ENCODE measurements around the gene SSTR3.

Gene SSTR3

DNA sequence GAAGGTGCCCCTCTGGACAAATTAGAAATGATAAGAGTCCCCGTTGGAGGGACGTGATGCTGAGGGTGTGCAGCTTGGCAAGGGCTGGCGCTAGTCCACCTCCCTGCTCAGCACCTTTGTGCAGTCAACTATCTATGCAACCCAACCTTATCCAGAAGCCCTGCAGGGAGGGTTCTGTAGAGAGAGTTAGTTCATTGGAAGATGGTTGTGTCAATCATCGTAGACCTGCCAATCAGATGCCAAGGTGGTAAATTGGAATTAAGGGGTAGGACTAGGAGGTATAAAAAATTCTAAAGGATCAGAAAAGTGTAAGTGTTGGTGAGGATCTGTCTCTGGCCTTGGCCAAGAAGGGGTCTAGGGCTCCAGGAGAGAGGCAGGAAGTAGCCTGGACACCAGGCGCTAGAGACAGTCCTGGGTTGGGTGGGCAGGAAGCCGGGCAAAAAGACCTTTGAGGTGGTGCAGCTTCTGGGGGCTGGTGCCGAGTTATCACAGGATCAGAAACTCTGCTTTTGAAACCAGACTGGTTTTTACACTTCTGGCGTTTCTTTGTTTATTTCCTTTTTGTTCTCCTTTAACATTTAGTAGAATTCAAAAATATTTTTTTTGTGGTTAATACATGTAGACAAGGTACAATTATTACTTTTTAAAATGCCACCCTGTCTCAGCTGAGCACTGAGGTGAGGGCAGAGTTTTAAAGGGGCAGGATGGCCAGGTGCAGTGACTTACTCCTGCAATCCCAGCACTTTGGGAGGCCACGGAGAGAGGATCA lies 25.9 kb downstream of the SSTR3 start:
- Histone ChIP-seq H3K4me3 (ENCODE audit: low read length) (no peak overlapping the region), H3K27me3 (ENCODE audit: insufficient read depth, low read length) (no peaks in the 10 kb centered on the region), H3K4me1 (ENCODE audit: insufficient read depth, low read length) (peaks cover 28% of the 10 kb centered on the region), H3K36me3 (ENCODE audit: insufficient read depth, low read length) (peaks cover 15% of the 10 kb centered on the region), H2AFZ (ENCODE audit: low read depth, low read length) (no peak overlapping the region), H3K9me3 (ENCODE audit: low read length) (no peaks in the 10 kb centered on the region)

DNA sequence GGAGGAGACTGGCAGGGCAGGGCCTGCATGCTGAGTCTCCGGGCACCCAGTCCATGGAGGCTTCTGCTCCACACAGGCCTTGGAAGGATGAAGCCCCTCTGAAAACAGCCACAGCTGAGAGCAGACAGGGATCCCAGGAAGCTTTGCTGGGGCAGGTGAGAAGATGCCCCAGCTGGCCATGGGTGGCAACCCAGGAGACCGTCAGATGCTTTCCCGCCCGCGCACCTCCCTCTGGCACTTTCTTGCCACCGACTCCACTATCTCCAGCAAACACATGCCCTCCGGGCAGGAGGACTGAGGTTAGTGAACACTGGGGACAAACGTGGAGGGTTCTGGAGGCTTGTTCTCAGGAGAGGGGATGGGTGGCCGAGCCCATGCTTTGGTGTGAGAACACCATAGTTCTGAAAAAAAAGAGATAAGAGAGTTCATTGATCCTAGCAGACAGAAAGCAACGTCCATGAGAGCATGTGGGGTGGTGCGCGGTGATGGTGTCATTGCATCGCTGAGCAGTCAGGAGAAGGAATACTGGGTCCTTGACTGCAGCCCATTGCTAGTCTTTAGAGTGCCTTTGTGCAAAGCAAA lies 26.5 kb downstream of the SSTR3 start:
- Histone ChIP-seq H3K4me1 (ENCODE audit: insufficient read depth, low read length) (peaks cover 28% of the 10 kb centered on the region), H3K27me3 (ENCODE audit: insufficient read depth, low read length) (no peaks in the 10 kb centered on the region), H2AFZ (ENCODE audit: low read depth, low read length) (no peak overlapping the region), H3K9me3 (ENCODE audit: low read length) (no peaks in the 10 kb centered on the region), H3K36me3 (ENCODE audit: insufficient read depth, low read length) (peaks cover 19% of the 10 kb centered on the region), H3K4me3 (ENCODE audit: low read length) (no peak overlapping the region)

- Histone ChIP-seq H3K9me3 (ENCODE audit: low read length) (no peaks in the 10 kb centered on the region), H3K36me3 (ENCODE audit: insufficient read depth, low read length) (peaks cover 21% of the 10 kb centered on the region), H3K4me1 (ENCODE audit: insufficient read depth, low read length) (peaks cover 28% of the 10 kb centered on the region), H3K27me3 (ENCODE audit: insufficient read depth, low read length) (no peaks in the 10 kb centered on the region), H3K4me3 (ENCODE audit: low read length) (no peak overlapping the region), H2AFZ (ENCODE audit: low read depth, low read length) (no peak overlapping the region)
Observed at GRCh38 chr22:37184816-37185541, 27.3 kb downstream of the SSTR3 start.

GRCh38 chr22:37184380-37184755 lies 27.9 kb downstream of the SSTR3 start:
- Histone ChIP-seq H3K4me3 (ENCODE audit: low read length) (no peak overlapping the region), H3K9me3 (ENCODE audit: low read length) (no peaks in the 10 kb centered on the region), H2AFZ (ENCODE audit: low read depth, low read length) (no peak overlapping the region), H3K4me1 (ENCODE audit: insufficient read depth, low read length) (peaks cover 22% of the 10 kb centered on the region), H3K36me3 (ENCODE audit: insufficient read depth, low read length) (peaks cover 21% of the 10 kb centered on the region), H3K27me3 (ENCODE audit: insufficient read depth, low read length) (no peaks in the 10 kb centered on the region)

DNA sequence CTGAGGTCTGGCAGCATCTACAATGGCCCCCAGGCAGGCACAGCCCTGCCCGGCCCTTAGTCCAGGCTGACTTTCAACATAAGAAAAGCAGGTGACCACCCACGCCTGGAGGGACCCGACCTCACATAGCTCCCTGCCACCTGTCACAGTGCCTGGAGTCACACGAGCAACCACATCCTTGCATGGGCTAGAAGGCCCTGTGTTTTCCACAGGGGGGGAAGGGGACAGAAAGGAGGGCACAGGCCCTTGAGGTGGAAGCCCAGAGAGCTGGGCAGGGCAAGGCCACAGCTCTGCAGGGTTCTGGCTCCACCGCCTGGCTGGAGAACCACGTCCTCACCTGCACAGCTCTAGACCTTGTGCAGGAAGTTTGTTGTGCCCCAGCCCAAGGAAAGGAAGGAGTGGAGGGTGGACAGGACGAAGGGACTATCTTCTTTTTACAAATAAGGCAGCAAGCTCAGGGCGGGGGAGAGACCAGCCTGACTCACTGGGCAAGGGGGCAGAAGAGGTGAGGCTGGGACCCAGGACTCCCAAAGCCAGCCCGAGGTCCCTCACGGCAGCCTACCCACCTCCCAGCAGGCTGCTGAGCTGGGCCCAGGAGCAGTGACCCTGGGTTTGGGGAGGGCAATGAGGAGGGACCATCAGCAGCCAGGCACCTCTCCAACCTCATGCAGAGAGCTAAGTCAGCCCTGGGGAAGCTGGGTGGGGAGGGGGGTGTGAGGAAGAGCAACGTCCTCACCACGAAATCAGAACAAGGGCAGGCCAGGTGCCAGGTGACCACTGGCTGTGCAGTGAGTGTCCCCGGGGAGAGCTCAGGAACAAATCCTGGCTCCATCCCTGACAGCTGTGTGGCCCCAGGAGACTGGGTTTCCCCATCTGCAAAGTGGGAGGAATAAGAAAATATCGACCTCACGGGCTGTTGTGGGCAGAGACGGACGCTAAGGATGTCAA lies 28.6 kb downstream of the SSTR3 start:
- H2AFZ ChIP-seq (ENCODE audit: low read depth, low read length) = no peak overlapping the region
- peaks cover 21% of the 10 kb centered on the region for H3K36me3 ChIP-seq (ENCODE audit: insufficient read depth, low read length)
- H3K4me3 ChIP-seq (ENCODE audit: low read length) = no peak overlapping the region

GRCh38 chr22:37182949-37183245 lies 29.4 kb downstream of the SSTR3 start:
- peaks cover 22% of the 10 kb centered on the region for H3K4me1 ChIP-seq (ENCODE audit: insufficient read depth, low read length)
- no peak overlapping the region for H2AFZ ChIP-seq (ENCODE audit: low read depth, low read length)
- H3K4me3 ChIP-seq (ENCODE audit: low read length) = no peak overlapping the region
- H3K27me3 ChIP-seq (ENCODE audit: insufficient read depth, low read length) = no peaks in the 10 kb centered on the region
- no peaks in the 10 kb centered on the region for H3K9me3 ChIP-seq (ENCODE audit: low read length)
- H3K36me3 ChIP-seq (ENCODE audit: insufficient read depth, low read length) = peaks cover 21% of the 10 kb centered on the region

More for the DNA sequence above, 28.6 kb downstream of the SSTR3 start:
- Histone ChIP-seq H3K9me3 (ENCODE audit: low read length) (no peaks in the 10 kb centered on the region), H3K27me3 (ENCODE audit: insufficient read depth, low read length) (no peaks in the 10 kb centered on the region), H3K4me1 (ENCODE audit: insufficient read depth, low read length) (peaks cover 20% of the 10 kb centered on the region)

DNA sequence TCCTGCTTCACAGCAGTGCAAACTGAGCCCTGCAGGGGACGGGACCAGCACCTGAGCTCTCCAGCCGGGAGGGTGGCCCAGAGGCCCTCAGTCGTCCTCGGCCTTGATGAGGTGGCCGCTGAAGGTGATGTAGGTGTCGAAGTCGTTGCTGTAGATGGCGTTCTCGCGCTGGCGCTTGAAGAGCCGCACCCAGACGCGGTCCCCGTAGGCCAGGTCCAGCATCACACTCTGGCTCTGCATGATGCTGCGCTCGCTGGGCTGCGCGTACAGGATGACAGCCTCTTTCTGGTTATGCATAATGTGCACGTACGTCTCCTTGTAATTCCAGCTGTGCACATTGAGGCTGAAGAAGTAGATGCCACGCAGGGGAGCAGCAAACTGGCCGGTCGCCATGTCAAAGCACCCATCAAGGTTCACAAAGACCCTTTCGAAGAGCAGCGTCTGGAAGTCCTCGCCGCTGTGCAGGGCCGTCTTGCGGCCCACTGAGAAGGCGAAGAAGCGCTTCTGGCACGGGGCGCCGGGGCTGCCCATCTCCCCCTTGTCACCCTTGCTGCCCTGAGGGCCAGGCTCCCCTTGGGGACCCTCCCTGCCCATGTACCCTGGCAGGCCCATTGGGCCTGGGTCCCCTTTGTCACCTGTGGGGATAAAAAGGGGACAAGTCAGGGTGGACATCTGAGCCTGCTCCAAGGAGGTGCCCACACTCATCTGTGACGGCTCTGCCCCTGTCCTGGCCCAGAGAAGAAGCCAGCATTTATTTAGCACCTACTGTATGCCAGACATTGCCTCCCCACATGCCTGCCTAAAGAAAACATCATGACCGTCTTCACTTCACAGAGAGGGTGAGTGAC lies 30.0 kb downstream of the SSTR3 start:
- H3K36me3 ChIP-seq (ENCODE audit: insufficient read depth, low read length) = peaks cover 21% of the 10 kb centered on the region
- H3K27me3 ChIP-seq (ENCODE audit: insufficient read depth, low read length) = no peaks in the 10 kb centered on the region
- no peak overlapping the region for H3K4me3 ChIP-seq (ENCODE audit: low read length)
- no peaks in the 10 kb centered on the region for H3K9me3 ChIP-seq (ENCODE audit: low read length)
- H2AFZ ChIP-seq (ENCODE audit: low read depth, low read length) = no peak overlapping the region
- peaks cover 24% of the 10 kb centered on the region for H3K4me1 ChIP-seq (ENCODE audit: insufficient read depth, low read length)

GRCh38 chr22:37181681-37182080 lies 30.6 kb downstream of the SSTR3 start:
- no peaks in the 10 kb centered on the region for H3K9me3 ChIP-seq (ENCODE audit: low read length)
- no peak overlapping the region for H3K4me3 ChIP-seq (ENCODE audit: low read length)
- peaks cover 20% of the 10 kb centered on the region for H3K4me1 ChIP-seq (ENCODE audit: insufficient read depth, low read length)
- no peaks in the 10 kb centered on the region for H3K27me3 ChIP-seq (ENCODE audit: insufficient read depth, low read length)
- no peak overlapping the region for H2AFZ ChIP-seq (ENCODE audit: low read depth, low read length)
- H3K36me3 ChIP-seq (ENCODE audit: insufficient read depth, low read length) = peaks cover 21% of the 10 kb centered on the region

GRCh38 chr22:37180531-37181231 lies 31.6 kb downstream of the SSTR3 start:
- Histone ChIP-seq H3K27me3 (ENCODE audit: insufficient read depth, low read length) (no peaks in the 10 kb centered on the region), H3K4me1 (ENCODE audit: insufficient read depth, low read length) (peaks cover 21% of the 10 kb centered on the region), H3K9me3 (ENCODE audit: low read length) (no peaks in the 10 kb centered on the region), H3K36me3 (ENCODE audit: insufficient read depth, low read length) (peaks cover 18% of the 10 kb centered on the region), H3K4me3 (ENCODE audit: low read length) (no peak overlapping the region), H2AFZ (ENCODE audit: low read depth, low read length) (no peak overlapping the region)

DNA sequence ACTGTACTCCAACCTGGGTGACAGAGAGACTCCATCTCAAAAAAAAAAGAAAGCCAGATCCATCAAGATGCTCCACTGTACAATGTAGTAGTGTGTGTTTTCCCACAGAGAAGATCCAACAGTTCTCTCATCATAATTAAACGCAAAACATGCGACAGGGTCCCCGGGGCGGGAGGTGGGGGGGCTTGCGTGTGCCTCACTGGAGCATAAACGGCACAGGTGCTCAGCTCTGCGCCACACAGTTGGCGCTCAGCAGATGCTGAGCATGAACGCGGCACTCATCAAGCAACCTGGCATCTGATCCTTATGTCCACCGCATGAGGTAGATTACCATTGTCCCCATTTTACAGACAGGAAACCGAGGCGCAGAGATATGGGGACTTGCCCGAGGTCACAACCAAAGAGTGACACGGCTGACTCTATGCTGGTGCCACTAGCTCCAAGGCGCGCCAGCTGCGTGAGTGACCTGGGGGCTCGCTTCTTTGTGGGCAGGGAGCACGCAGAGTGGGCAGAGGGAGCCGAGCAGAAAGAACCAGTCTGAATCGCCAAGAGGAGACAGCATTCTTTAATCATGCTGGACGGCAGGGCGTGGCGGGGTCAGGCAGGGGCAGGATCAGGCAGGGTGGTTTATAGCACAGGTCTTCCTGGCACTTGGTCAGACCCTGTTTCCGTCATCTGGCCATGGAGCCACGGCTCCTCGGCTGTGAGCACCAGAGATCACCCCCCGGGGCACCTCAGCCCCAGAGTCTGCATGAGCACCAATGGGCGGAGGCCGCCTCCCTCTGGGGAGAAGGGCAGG lies 32.5 kb downstream of the SSTR3 start:
- Histone ChIP-seq H3K36me3 (ENCODE audit: insufficient read depth, low read length) (peaks cover 16% of the 10 kb centered on the region), H3K9me3 (ENCODE audit: low read length) (no peaks in the 10 kb centered on the region), H2AFZ (ENCODE audit: low read depth, low read length) (no peak overlapping the region), H3K4me3 (ENCODE audit: low read length) (no peak overlapping the region), H3K4me1 (ENCODE audit: insufficient read depth, low read length) (peaks cover 21% of the 10 kb centered on the region), H3K27me3 (ENCODE audit: insufficient read depth, low read length) (no peaks in the 10 kb centered on the region)

DNA sequence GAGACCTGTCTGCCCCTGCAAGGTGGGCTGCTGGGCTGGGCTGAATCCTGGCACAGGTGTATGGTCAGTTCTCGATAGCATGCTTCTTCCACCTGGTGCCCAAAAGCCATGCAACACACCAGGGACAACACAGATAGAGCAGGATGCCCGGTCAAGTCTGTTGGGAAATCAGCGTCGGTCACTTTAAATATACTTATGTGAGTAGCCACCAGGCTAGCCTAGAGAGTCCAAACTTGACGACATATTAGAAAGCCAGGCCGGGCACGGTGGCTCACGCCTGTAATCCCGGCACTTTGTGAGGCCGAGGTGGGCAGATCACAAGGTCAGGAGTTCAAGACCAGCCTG lies 33.2 kb downstream of the SSTR3 start:
- H3K9me3 ChIP-seq (ENCODE audit: low read length) = no peaks in the 10 kb centered on the region
- H3K27me3 ChIP-seq (ENCODE audit: insufficient read depth, low read length) = no peaks in the 10 kb centered on the region
- H2AFZ ChIP-seq (ENCODE audit: low read depth, low read length) = no peak overlapping the region
- H3K4me1 ChIP-seq (ENCODE audit: insufficient read depth, low read length) = peaks cover 21% of the 10 kb centered on the region
- H3K4me3 ChIP-seq (ENCODE audit: low read length) = no peak overlapping the region
- peaks cover 11% of the 10 kb centered on the region for H3K36me3 ChIP-seq (ENCODE audit: insufficient read depth, low read length)
